ENCODE results near the gene MSL2. TPM values are rescaled to one million over a fixed set of nuclear protein-coding genes. Genes with fewer than 3 reads are reported as not detected.
"Not testable (repeated sequence)": the region's sequence is repeated elsewhere in the genome, so short reads cannot be mapped to it uniquely, and the experiment has no call there.

The MSL2 gene
- total RNA-seq, 2 donors from 2014 or later: 24.0 to 31.4 TPM

- no peak for DNase-seq (ENCODE audit: low spot score)
- Histone ChIP-seq H3K4me3 (no peak overlapping the region), H3K36me3 (no peaks in the 10 kb centered on the region), H3K9me3 (no peaks in the 10 kb centered on the region), H3K27me3 (replicated peaks; ENCODE audit: insufficient read depth) (no peaks in the 10 kb centered on the region), H3K4me1 (ENCODE audit: control insufficient read depth in 1 of 2, low read depth in 2 of 2) (peaks cover 27 to 31% of the 10 kb centered on the region in 2 donors), H3K27ac (no peak overlapping the region)
- no peak for TF ChIP-seq CTCF (IDR thresholded peaks at IDR 0.05)
- ATAC-seq (ENCODE audit: insufficient number of reproducible peaks, low FRiP score, low read depth): no peak
These were observed 29.6 kb downstream of the MSL2 start for GRCh38 chr3:136166507-136166906.

GRCh38 chr3:136163607-136164006, 32.5 kb downstream of the MSL2 start:
- H3K36me3 ChIP-seq; H3K9me3 ChIP-seq; DNase-seq (ENCODE audit: low spot score); ATAC-seq (ENCODE audit: insufficient number of reproducible peaks, low FRiP score, low read depth); H3K27me3 ChIP-seq (replicated peaks; ENCODE audit: insufficient read depth); H3K4me3 ChIP-seq; H3K27ac ChIP-seq: not testable (repeated sequence)
- H3K4me1 ChIP-seq (ENCODE audit: control insufficient read depth in 1 of 2, low read depth in 2 of 2): peaks cover 22 to 28% of the 10 kb centered on the region in 2 donors

DNA sequence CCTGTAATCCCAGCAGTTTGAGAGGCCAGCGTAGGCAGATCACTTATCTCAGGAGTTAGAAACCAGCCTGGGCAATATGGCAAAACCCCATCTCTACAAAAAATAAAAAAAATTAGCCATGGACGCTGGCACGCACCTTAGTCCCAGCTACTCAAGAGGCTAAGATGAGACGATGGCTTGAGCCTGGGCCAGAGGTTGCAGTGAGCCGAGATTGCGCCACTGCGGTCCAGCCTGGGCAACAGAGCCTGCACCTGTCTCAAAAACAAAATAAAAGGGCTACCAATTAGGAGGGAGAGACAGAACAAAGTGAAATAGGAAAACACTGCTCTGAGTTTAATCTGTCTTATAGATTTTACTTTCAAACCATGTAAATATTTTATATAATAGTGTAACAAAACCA, 33.8 kb downstream of the MSL2 start:
- H3K9me3 ChIP-seq: no peaks in the 10 kb centered on the region
- H3K4me3 ChIP-seq: no peak overlapping the region
- DNase-seq (ENCODE audit: low spot score) (no peak), ATAC-seq (ENCODE audit: insufficient number of reproducible peaks, low FRiP score, low read depth) (no peak)
- H3K27me3 ChIP-seq (replicated peaks; ENCODE audit: insufficient read depth): no peaks in the 10 kb centered on the region
- H3K36me3 ChIP-seq: no peaks in the 10 kb centered on the region
- H3K4me1 ChIP-seq (ENCODE audit: control insufficient read depth in 1 of 2, low read depth in 2 of 2): peaks cover 25 to 29% of the 10 kb centered on the region in 2 donors
- no peak for TF ChIP-seq CTCF (IDR thresholded peaks at IDR 0.05)
- no peak overlapping the region for H3K27ac ChIP-seq

DNA sequence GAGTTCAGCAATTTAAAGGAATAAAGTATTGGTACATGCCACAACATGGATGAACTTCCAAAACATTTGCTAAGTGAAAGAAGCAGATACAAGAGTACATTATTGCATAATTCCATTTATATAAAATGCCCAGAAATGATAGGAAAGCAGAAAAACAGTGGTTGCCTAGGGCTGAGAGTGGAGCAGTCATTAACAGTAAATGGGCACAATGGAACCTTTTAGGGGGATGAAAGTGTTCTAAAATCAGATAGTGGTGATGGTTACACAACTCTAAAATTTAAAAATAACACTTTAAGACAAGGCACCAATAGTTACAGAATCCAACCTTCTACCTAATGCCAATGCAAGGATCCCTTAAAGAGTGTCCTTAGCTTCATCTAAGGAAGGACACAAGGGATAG, 34.6 kb downstream of the MSL2 start:
- H3K36me3 ChIP-seq: no peaks in the 10 kb centered on the region
- H3K27me3 ChIP-seq (replicated peaks; ENCODE audit: insufficient read depth): no peaks in the 10 kb centered on the region
- H3K9me3 ChIP-seq: no peaks in the 10 kb centered on the region
- no peak overlapping the region for H3K27ac ChIP-seq
- H3K4me3 ChIP-seq: no peak overlapping the region
- DNase-seq (ENCODE audit: low spot score): no peak
- no peak for ATAC-seq (ENCODE audit: insufficient number of reproducible peaks, low FRiP score, low read depth)
- TF ChIP-seq CTCF (IDR thresholded peaks at IDR 0.05): no peak
- H3K4me1 ChIP-seq (ENCODE audit: control insufficient read depth in 1 of 2, low read depth in 2 of 2): peaks cover 25 to 26% of the 10 kb centered on the region in 2 donors

- no peak for DNase-seq (ENCODE audit: low spot score)
- Histone ChIP-seq H3K27ac (no peak overlapping the region), H3K36me3 (peaks cover 4% of the 10 kb centered on the region), H3K27me3 (replicated peaks; ENCODE audit: insufficient read depth) (no peaks in the 10 kb centered on the region), H3K4me3 (no peak overlapping the region), H3K4me1 (ENCODE audit: control insufficient read depth in 1 of 2, low read depth in 2 of 2) (peaks cover 9 to 30% of the 10 kb centered on the region in 2 donors), H3K9me3 (no peaks in the 10 kb centered on the region)
- no peak for ATAC-seq (ENCODE audit: insufficient number of reproducible peaks, low FRiP score, low read depth)
- TF ChIP-seq CTCF (IDR thresholded peaks at IDR 0.05): no peak
These were observed 43.2 kb downstream of the MSL2 start for GRCh38 chr3:136152963-136153362.

DNA sequence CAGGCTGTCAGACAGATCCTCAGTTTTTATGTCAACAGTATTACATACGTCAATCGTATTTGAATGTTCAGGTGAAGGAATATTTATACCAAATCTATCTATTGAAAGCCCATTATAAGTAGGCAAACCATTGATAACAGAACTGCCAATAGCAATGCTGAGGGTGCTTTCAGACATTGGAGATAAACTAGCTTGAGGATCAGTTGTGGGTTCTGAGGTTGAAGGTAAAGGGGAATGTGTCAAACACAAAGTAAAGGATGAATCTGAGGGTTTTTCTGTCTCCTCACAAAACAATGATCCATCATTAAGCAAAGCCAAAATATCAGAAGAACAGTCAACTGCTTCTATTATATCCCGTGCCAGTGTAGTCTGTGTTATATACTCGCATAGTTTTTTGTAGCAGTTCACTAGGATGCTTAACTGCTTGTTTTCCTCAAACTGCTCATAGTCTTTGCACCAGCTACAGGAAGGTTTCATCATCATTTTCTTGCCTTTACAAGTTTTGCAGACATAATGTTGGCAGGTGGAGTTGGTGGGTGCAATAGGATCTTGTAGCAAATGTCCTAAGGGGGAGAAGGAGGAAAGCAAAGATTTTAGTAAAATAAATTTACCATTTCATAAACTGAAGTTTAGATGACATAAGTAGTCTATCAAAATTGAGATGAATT, 43.8 kb downstream of the MSL2 start:
- H3K36me3 ChIP-seq: peaks cover 4% of the 10 kb centered on the region
- no peak overlapping the region for H3K4me3 ChIP-seq
- DNase-seq (ENCODE audit: low spot score) (no peak), ATAC-seq (ENCODE audit: insufficient number of reproducible peaks, low FRiP score, low read depth) (no peak)
- H3K9me3 ChIP-seq: no peaks in the 10 kb centered on the region
- no peak overlapping the region for H3K27ac ChIP-seq
- TF ChIP-seq CTCF (IDR thresholded peaks at IDR 0.05): no peak
- no peaks in the 10 kb centered on the region for H3K27me3 ChIP-seq (replicated peaks; ENCODE audit: insufficient read depth)
- peaks cover 9 to 26% of the 10 kb centered on the region in 2 donors for H3K4me1 ChIP-seq (ENCODE audit: control insufficient read depth in 1 of 2, low read depth in 2 of 2)
